Epithelial cell of esophagus (primary cell): Measurements from ENCODE around the gene EML3.

Source experiments
- DNase-seq: peaks from one replicate; pipeline ENCODE4 v3.0.0; 2010; ENCODE audit warnings: low read depth
- H3K4me3 ChIP-seq: 2 replicates; pipeline ENCODE4 v1.5.1; 2011; ENCODE audit warnings: mild to moderate bottlenecking, low read length, control low read depth
- TF ChIP-seq, protein P1 (sequence below): IDR thresholded peaks from 2 replicates; pipeline ENCODE4 v1.5.1; 2011; ENCODE audit warnings: low read depth, mild to moderate bottlenecking, low read length, control low read depth, inconsistent platforms; ENCODE audit not compliant: insufficient read depth; ENCODE audit errors: missing control alignments

EML3 gene

DNA sequence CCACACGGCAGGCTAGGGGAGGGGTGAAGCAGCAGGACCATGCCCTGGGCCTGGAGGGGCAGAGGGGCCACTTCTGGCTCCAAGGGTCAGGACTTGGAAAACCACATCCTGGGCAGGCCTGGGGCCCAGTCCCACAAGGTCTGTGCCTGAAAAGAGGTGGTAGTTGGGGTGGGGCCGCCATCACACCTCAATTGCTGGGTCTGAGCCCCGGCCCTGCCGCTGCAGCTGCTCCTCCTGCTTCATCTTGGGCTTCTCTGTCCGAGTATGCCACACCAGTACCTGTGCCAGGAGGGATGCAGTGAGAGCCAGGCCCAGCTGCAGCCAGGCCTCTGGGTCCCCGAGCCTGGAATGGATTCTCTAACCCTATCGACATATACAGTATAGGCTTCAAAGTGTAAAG, 2.9 kb upstream of the EML3 start:
- no peak for DNase-seq
- no peak overlapping the region for H3K4me3 ChIP-seq
- TF ChIP-seq, protein P1, sequence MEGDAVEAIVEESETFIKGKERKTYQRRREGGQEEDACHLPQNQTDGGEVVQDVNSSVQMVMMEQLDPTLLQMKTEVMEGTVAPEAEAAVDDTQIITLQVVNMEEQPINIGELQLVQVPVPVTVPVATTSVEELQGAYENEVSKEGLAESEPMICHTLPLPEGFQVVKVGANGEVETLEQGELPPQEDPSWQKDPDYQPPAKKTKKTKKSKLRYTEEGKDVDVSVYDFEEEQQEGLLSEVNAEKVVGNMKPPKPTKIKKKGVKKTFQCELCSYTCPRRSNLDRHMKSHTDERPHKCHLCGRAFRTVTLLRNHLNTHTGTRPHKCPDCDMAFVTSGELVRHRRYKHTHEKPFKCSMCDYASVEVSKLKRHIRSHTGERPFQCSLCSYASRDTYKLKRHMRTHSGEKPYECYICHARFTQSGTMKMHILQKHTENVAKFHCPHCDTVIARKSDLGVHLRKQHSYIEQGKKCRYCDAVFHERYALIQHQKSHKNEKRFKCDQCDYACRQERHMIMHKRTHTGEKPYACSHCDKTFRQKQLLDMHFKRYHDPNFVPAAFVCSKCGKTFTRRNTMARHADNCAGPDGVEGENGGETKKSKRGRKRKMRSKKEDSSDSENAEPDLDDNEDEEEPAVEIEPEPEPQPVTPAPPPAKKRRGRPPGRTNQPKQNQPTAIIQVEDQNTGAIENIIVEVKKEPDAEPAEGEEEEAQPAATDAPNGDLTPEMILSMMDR, result no peak

DNA sequence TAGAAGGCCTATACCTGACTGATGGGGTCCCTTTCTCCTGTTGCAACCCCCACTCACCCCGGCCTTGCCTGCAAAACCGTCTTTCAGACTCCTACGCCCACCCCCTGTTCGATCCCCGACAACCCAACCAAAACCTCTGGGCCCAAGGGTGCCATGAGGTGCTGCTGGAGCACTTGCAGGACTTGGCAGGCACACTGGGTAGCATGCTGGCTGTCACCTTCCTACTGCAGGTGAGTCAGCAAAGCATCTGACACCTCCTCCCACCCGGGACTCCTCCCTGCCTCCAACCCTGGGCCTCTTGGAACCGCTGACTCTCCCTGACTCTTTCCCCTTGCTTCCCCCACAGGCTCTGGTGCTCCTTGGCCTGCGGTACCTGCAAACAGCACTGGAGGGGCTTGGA, 1.7 kb upstream of the EML3 start:
- TF ChIP-seq, protein P1, result no peak
- DNase-seq, result peak; percentile 75
- no peak overlapping the region for H3K4me3 ChIP-seq

DNA sequence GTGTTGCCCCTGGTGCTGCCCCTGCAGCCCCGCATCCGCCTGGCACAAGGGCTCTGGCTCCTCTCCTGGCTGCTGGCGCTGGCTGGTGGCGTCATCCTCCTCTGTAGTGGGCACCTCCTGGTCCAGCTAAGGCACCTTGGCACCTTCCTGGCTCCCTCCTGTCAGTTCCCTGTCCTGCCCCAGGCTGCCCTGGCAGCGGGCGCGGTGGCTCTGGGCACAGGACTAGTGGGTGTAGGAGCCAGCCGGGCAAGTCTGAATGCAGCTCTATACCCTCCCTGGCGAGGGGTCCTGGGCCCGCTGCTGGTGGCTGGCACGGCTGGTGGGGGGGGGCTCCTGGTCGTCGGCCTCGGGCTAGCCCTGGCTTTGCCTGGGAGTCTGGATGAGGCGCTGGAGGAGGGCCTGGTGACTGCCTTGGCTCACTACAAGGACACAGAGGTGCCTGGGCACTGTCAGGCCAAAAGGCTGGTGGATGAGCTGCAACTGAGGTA, 760 bp upstream of the EML3 start:
- no peak overlapping the region for H3K4me3 ChIP-seq
- TF ChIP-seq, protein P1, result no peak
- no peak for DNase-seq

DNA sequence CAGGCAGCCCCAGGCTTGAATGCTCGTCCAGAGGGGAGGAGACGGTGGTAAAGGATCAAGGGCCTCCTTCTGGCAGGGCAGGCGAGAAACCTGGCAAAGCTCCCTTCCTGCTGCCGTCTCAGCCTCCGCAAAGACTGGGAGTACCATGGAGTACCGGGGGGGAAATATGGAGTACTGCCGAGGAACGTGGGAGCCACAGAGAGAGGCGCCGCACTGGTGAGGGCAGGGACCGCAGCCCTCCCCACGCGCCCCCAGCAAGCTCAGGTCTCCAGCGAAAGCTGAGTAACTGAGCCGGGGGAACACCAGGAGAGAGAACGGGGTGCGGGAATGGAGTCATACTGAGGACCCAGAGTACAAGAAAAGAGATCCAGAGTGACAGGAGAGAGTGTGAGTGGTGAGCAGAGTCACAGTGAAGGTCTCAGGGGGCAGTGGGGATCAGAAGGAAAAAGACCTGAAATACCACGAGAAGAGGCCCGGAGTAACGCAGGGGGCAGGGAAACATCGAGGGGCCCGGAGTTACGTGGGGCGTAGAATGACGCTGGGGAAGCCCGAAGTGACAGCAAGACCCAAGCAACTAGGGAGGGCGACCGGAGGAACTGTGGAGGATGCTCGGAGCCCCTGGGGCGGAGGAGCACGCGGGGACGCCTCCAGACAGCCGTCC, 740 bp downstream of the EML3 start:
- peak; percentile 39 for DNase-seq
- TF ChIP-seq, protein P1, result no peak
- H3K4me3 ChIP-seq, result peak overlapping the region; percentile 81

DNA sequence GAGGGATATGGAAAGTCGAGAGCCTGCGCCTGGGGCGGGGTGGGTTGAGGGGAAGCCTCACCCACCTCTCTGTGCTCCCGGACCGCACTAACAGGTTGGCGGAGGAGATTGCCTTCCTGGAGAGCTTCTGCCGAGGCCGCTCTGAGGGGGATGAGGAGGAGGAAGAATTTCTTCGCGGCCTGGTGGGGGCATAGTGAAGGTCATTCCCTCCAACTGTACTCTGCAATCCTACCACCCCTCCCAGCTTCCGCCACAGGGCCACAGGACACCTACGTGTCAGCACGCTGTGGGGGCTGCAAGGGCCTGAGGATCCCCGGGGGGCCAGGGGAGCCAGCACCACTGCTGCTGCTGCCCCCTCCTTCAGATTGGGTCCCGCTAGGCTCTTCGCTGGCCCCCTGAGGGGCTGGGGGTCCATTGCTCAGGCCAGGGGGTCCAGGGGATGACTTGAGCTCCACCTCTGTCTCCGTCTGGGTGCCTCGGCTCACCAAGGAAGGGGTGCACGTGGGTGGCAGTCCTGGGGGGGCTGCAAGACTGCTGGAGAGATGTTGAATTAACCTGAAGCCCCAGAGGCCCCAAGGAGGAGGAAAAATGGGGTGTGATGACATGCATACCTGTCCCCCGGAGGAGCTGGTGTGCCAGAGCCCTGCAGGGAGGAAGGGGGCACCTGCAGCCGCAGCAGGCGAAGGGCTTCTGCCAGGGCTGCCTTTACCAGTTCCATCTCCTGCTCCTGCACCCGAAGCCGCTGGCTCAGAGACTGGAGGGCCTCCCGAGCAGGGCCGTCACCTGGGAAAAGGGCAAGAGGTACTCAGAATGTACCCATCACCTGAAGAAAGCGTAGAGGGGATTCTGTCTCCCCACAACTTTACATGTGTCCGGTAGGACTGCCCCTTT, 1.5 kb downstream of the EML3 start:
- TF ChIP-seq, protein P1, result no peak
- peak overlapping the region; percentile 81 for H3K4me3 ChIP-seq
- no peak for DNase-seq

DNA sequence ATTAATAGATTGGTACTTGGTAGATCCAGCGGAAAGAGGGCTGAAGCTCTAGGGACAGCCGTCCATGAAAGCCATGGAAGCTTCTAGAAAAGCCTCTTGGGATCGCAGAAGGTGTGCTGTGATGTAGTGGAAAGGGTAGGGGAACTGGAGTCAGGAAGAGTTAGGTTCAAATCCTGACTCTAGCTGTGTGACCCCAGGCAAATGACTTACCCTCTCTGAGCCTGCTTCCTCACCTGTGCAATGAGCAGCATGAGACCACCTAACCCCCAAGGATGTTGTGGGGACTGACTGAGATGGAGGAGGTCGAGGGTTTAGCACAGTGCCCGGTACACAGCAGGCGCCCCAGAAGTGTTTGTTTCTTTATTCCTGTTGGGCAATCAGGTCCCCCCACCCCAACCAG, 2.2 kb downstream of the EML3 start:
- TF ChIP-seq, protein P1, result no peak
- no peak overlapping the region for H3K4me3 ChIP-seq
- no peak for DNase-seq

DNA sequence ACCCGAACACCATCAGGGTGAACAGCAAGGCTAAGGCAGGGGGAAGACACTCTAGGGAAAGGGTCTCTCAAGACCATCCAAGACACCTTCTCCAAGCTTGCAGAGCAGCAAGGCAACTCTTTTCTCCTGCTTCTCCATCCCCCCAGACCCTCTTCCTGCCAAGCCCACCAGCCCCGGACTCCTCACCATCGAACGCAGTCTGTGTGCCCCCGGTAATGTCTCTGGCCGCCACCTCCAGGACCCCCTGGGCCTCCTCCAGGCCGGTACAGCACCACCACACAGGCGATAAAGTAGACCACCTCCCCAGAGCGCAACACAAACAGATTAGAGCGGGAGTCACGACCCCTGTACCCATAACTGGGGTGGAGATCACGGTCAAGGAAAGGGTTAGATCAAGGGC, 3.8 kb downstream of the EML3 start:
- no peak overlapping the region for H3K4me3 ChIP-seq
- no peak for DNase-seq
- TF ChIP-seq, protein P1, result no peak
